Osteocyte (in vitro differentiated cells): Measurements from ENCODE around the gene PAPPA. TPM values are rescaled to one million over a fixed set of nuclear protein-coding genes. Genes with fewer than 3 reads are reported as not detected.

Experiments
- DNase-seq: peaks from one replicate; pipeline ENCODE4 v3.0.0; 2021; ENCODE audit warnings: mixed read lengths; ENCODE audit not compliant: unreplicated experiment; ENCODE audit errors: extremely low spot score
- H3K27ac Mint-ChIP-seq: one replicate; pipeline ENCODE4 v1.8.0; 2021; ENCODE audit warnings: mild to moderate bottlenecking, mixed read lengths; ENCODE audit not compliant: unreplicated experiment
- H3K27me3 Mint-ChIP-seq: one replicate; pipeline ENCODE4 v1.8.0; 2021; ENCODE audit warnings: mixed read lengths; ENCODE audit not compliant: unreplicated experiment
- H3K36me3 Mint-ChIP-seq: one replicate; pipeline ENCODE4 v1.8.0; 2021; ENCODE audit warnings: mixed read lengths; ENCODE audit not compliant: unreplicated experiment
- H3K4me1 Mint-ChIP-seq: one replicate; pipeline ENCODE4 v1.8.0; 2021; ENCODE audit warnings: mixed read lengths; ENCODE audit not compliant: unreplicated experiment
- H3K4me3 Mint-ChIP-seq: one replicate; pipeline ENCODE4 v1.8.0; 2021; ENCODE audit warnings: mild to moderate bottlenecking, moderate library complexity, mixed read lengths; ENCODE audit not compliant: unreplicated experiment
- H3K9me3 Mint-ChIP-seq: one replicate; pipeline ENCODE4 v1.8.0; 2021; ENCODE audit warnings: mixed read lengths; ENCODE audit not compliant: unreplicated experiment
- CTCF ChIP-seq: fragments of 200-600 bp; sonication (generic); IDR thresholded peaks from 2 replicates; pipeline ENCODE4 v1.5.0; 2021; ENCODE audit warnings: antibody characterized with exemption, mild to moderate bottlenecking, moderate library complexity
- total RNA-seq: library from RNA; stranded (reverse); gene quantifications from 2 replicates; pipeline ENCODE4 v1.2.1, GENCODE V29; 2021

PAPPA gene
- total RNA-seq, 1 donor from 2014 or later: 229 TPM

- Mint-ChIP-seq H3K27me3 (no peaks in the 10 kb centered on the region), H3K27ac (no peak overlapping the region), H3K4me1 (no peaks in the 10 kb centered on the region), H3K4me3 (no peak overlapping the region), H3K9me3 (no peaks in the 10 kb centered on the region), H3K36me3 (no peaks in the 10 kb centered on the region)
- no peak for DNase-seq
- TF ChIP-seq CTCF: no peak
These were observed 16.6 kb upstream of the PAPPA start for GRCh38 chr9:116137010-116137409.

GRCh38 chr9:116137581-116137980 is 16.0 kb upstream of the PAPPA start:
- H3K36me3 Mint-ChIP-seq: no peaks in the 10 kb centered on the region
- no peaks in the 10 kb centered on the region for H3K27me3 Mint-ChIP-seq
- TF ChIP-seq CTCF: no peak
- H3K27ac Mint-ChIP-seq: no peak overlapping the region
- H3K4me3 Mint-ChIP-seq: no peak overlapping the region
- no peak for DNase-seq
- H3K4me1 Mint-ChIP-seq: no peaks in the 10 kb centered on the region
- no peaks in the 10 kb centered on the region for H3K9me3 Mint-ChIP-seq

GRCh38 chr9:116141864-116142561 is 11.6 kb upstream of the PAPPA start:
- Mint-ChIP-seq H3K4me1 (no peaks in the 10 kb centered on the region), H3K9me3 (no peaks in the 10 kb centered on the region), H3K36me3 (no peaks in the 10 kb centered on the region), H3K27me3 (no peaks in the 10 kb centered on the region), H3K4me3 (no peak overlapping the region), H3K27ac (no peak overlapping the region)
- no peak for DNase-seq
- TF ChIP-seq CTCF: no peak

- Mint-ChIP-seq H3K27me3 (no peaks in the 10 kb centered on the region), H3K36me3 (no peaks in the 10 kb centered on the region), H3K4me3 (no peak overlapping the region), H3K27ac (no peak overlapping the region), H3K9me3 (no peaks in the 10 kb centered on the region), H3K4me1 (peaks cover 3% of the 10 kb centered on the region)
- TF ChIP-seq CTCF: no peak
- no peak for DNase-seq
These were observed 10.7 kb upstream of the PAPPA start for GRCh38 chr9:116142706-116143492.

- no peak overlapping the region for H3K27ac Mint-ChIP-seq
- TF ChIP-seq CTCF: no peak
- H3K4me3 Mint-ChIP-seq: no peak overlapping the region
- peaks cover 4% of the 10 kb centered on the region for H3K4me1 Mint-ChIP-seq
- DNase-seq: no peak
- H3K9me3 Mint-ChIP-seq: no peaks in the 10 kb centered on the region
- no peaks in the 10 kb centered on the region for H3K36me3 Mint-ChIP-seq
- no peaks in the 10 kb centered on the region for H3K27me3 Mint-ChIP-seq
These were observed 9.6 kb upstream of the PAPPA start for GRCh38 chr9:116144038-116144437.
